ENCODE data around the gene IFRD2. TPM values are rescaled to one million over a fixed set of nuclear protein-coding genes. Genes with fewer than 3 reads are reported as not detected.
A peak's percentile ranks its signal among the peaks of the same experiment; 100 is the strongest.

IFRD2 gene
- total and polyA plus RNA-seq, 9 of the 15 experiments (the other 6 are each of a cell fraction or from before 2014, with no cell fraction given) = 30.5 to 115 (median 52.8) TPM

GRCh38 chr3:50273689-50274065 lies 18.6 kb downstream of the IFRD2 start (continued):
- no peak for TF ChIP-seq ARID4B (CRISPR knock-in tag; IDR thresholded peaks at IDR 0.05)

- Histone ChIP-seq H3K36me3 (ENCODE audit: control insufficient read depth, insufficient read depth, low read length) (no peaks in the 10 kb centered on the region), H3K27me3 (ENCODE audit: control insufficient read depth in 2 of 2, insufficient read depth in 2 of 2, low read length in 2 of 2) (no peaks in the 10 kb centered on the region), H2AFZ (ENCODE audit: low read depth, low read length) (peak overlapping the region; percentile 96), H3K9me3 (replicated peaks; ENCODE audit: control insufficient read depth, insufficient read depth, low read depth, low read length) (no peaks in the 10 kb centered on the region), H3K27ac (ENCODE audit: extremely low read depth, low read depth, low read length) (no peak overlapping the region), H3K4me2 (ENCODE audit: insufficient read depth, low read length) (peak overlapping the region; percentile 88), H4K20me1 (replicated peaks; ENCODE audit: control insufficient read depth, insufficient read depth, low read length) (no peaks in the 10 kb centered on the region; the same call in 1 of the 2 replicates), H3K4me3 (peak overlapping the region; percentile 28), H3K4me1 (replicated peaks in 1 of 2; ENCODE audit: control insufficient read depth in 2 of 2, insufficient read depth in 2 of 2, low read length in 2 of 2) (peaks cover 4 to 61% of the 10 kb centered on the region in 2 experiments; a peak in 3 of 5 replicates), H3K9me1 (ENCODE audit: control insufficient read depth, insufficient read depth, low read length) (no peaks in the 10 kb centered on the region), H3K79me2 (ENCODE audit: control insufficient read depth, insufficient read depth, low read length) (no peaks in the 10 kb centered on the region), H3K9ac (ENCODE audit: insufficient read depth in 1 of 2, low read depth in 2 of 2, low read length in 2 of 2) (peak overlapping the region; percentile 63 to 93)
- BruUV-seq (replicated peaks) = no TSS peak
- ChIA-PET CTCF (ENCODE audit: low intra/inter-chr PET ratio) (interaction anchor here (0.7 to 4.1 kb wide), 9 partner anchors 12 to 278 kb away, joined by 3 to 37 read pairs (median 6); partner anchors contain the start of gene GNAT1), POLR2A (no interaction called here)
- peak; percentile 90 for ATAC-seq
- 1% methylated on average over 34 of the region's 61 CpGs for WGBS (ENCODE audit: insufficient coverage, low coverage, missing lambda C conversion rate)
- peak; percentile 87 to 92 (median 88) for DNase-seq (ENCODE audit: extremely low read depth in 1 of 4, low spot score in 3 of 4)
- intact Hi-C loops (cut with micrococcal nuclease) = loop anchor here (1.0 to 5.0 kb wide), 3 partner anchors 46 to 151 kb away; no protein-coding TSS in a partner anchor
- in situ Hi-C loops (cut with MboI) = loop anchor here (5.0 kb wide), 2 partner anchors 46 to 81 kb away; partner anchors contain the start of gene GNAT1
- peak; percentile 89 for FAIRE-seq
- TF ChIP-seq PHF8 (IDR thresholded peaks at IDR 0.05; ENCODE audit: borderline replicate concordance, low read length) = peak; percentile 15; the same call in 1 of the 2 replicates
- TF ChIP-seq ZBTB33 (CRISPR knock-in tag; IDR thresholded peaks at IDR 0.05) = 0 out of 2 replicates have a peak, but pooled peaks have one; percentile 36
- no peak for TF ChIP-seq ZNF354B (CRISPR knock-in tag; IDR thresholded peaks at IDR 0.05)
- TF ChIP-seq ELK3 (CRISPR knock-in tag; IDR thresholded peaks at IDR 0.05) = no peak
- no peak for TF ChIP-seq NEUROD1 (IDR thresholded peaks at IDR 0.05; ENCODE audit: borderline replicate concordance, low read depth, low read length, partially characterized antibody)
- TF ChIP-seq ZC3H4 (CRISPR knock-in tag; IDR thresholded peaks at IDR 0.05; ENCODE audit: borderline replicate concordance) = 0 out of 2 replicates have a peak, but pooled peaks have one; percentile 22
- peak; percentile 42; the same call in 1 of the 2 replicates for TF ChIP-seq CXXC5 (CRISPR knock-in tag; IDR thresholded peaks at IDR 0.05)
- no peak for TF ChIP-seq HMBOX1 (IDR thresholded peaks at IDR 0.05)
- no peak for TF ChIP-seq MED1 (CRISPR knock-in tag; IDR thresholded peaks at IDR 0.05; ENCODE audit: borderline replicate concordance)
Measured at GRCh38 chr3:50272911-50273688, 19.1 kb downstream of the IFRD2 start.
